Panc1 (cell line): ENCODE data around the gene XRCC4.

Experiments used
- CTCF ChIP-seq: fragments of 450-650 bp; IDR thresholded peaks from 2 replicates; pipeline ENCODE4 v1.5.1; 2017; ENCODE audit warnings: mild to moderate bottlenecking
- POLR2AphosphoS5 ChIP-seq: IDR thresholded peaks from 2 replicates; pipeline ENCODE4 v1.6.1; 2012; ENCODE audit warnings: mild to moderate bottlenecking, low read depth, low read length, moderate library complexity
- SIN3A ChIP-seq: IDR thresholded peaks from 2 replicates; pipeline ENCODE4 v1.6.1; 2012; ENCODE audit warnings: low read depth, mild to moderate bottlenecking, low read length, moderate library complexity, borderline replicate concordance; ENCODE audit not compliant: insufficient read depth
- TF ChIP-seq, protein P1 (sequence below), 2 experiments: IDR thresholded peaks; 2 replicates each; pipeline ENCODE4 v1.6.1; 2011 to 2012; ENCODE audit warnings: low read depth in 2 of 2, control low read depth in 1 of 2, low read length in 1 of 2, mild to moderate bottlenecking in 1 of 2, moderate library complexity in 1 of 2; ENCODE audit not compliant: insufficient read depth in 1 of 2

DNA sequence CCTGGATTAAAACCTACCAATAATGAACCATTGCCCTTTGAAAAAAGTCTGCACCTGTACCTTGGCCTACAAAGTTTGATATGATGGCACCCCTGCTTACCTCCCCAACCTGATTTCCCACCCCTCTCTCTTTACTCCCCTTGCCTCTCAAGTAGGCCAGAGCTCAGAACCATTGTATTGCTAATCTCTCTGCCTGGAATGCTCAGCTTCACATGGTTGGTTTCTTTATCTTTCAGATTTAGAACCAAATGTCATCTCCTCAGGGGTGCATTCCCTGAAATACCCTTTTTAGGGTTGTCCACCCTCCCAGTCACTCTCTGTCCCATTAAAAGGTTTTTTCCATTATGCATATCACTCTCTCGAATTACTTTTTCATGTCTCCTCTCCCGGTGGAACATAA is 277.6 kb downstream of the XRCC4 start:
- TF ChIP-seq CTCF (no peak), POLR2AphosphoS5 (no peak), SIN3A (no peak)
- TF ChIP-seq, protein P1, sequence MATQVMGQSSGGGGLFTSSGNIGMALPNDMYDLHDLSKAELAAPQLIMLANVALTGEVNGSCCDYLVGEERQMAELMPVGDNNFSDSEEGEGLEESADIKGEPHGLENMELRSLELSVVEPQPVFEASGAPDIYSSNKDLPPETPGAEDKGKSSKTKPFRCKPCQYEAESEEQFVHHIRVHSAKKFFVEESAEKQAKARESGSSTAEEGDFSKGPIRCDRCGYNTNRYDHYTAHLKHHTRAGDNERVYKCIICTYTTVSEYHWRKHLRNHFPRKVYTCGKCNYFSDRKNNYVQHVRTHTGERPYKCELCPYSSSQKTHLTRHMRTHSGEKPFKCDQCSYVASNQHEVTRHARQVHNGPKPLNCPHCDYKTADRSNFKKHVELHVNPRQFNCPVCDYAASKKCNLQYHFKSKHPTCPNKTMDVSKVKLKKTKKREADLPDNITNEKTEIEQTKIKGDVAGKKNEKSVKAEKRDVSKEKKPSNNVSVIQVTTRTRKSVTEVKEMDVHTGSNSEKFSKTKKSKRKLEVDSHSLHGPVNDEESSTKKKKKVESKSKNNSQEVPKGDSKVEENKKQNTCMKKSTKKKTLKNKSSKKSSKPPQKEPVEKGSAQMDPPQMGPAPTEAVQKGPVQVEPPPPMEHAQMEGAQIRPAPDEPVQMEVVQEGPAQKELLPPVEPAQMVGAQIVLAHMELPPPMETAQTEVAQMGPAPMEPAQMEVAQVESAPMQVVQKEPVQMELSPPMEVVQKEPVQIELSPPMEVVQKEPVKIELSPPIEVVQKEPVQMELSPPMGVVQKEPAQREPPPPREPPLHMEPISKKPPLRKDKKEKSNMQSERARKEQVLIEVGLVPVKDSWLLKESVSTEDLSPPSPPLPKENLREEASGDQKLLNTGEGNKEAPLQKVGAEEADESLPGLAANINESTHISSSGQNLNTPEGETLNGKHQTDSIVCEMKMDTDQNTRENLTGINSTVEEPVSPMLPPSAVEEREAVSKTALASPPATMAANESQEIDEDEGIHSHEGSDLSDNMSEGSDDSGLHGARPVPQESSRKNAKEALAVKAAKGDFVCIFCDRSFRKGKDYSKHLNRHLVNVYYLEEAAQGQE (IDR thresholded peaks at IDR 0.05; ENCODE audit: insufficient read depth in 1 of 2, low read depth in 2 of 2, low read length in 1 of 2), result no peak
